GM12873 (cell line): ENCODE measurements around the gene GBA2.

ENCODE experiments used
- TF ChIP-seq, protein P1 (sequence below): IDR thresholded peaks from 2 replicates; pipeline ENCODE4 v1.5.1; 2012; ENCODE audit warnings: low read depth, mild to moderate bottlenecking, moderate library complexity, low read length, control low read depth; ENCODE audit not compliant: insufficient read depth; ENCODE audit errors: missing control alignments

Gene GBA2

GRCh38 chr9:35776018-35776417 lies 27.0 kb upstream of the GBA2 start:
- TF ChIP-seq, protein P1, sequence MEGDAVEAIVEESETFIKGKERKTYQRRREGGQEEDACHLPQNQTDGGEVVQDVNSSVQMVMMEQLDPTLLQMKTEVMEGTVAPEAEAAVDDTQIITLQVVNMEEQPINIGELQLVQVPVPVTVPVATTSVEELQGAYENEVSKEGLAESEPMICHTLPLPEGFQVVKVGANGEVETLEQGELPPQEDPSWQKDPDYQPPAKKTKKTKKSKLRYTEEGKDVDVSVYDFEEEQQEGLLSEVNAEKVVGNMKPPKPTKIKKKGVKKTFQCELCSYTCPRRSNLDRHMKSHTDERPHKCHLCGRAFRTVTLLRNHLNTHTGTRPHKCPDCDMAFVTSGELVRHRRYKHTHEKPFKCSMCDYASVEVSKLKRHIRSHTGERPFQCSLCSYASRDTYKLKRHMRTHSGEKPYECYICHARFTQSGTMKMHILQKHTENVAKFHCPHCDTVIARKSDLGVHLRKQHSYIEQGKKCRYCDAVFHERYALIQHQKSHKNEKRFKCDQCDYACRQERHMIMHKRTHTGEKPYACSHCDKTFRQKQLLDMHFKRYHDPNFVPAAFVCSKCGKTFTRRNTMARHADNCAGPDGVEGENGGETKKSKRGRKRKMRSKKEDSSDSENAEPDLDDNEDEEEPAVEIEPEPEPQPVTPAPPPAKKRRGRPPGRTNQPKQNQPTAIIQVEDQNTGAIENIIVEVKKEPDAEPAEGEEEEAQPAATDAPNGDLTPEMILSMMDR = no peak

DNA sequence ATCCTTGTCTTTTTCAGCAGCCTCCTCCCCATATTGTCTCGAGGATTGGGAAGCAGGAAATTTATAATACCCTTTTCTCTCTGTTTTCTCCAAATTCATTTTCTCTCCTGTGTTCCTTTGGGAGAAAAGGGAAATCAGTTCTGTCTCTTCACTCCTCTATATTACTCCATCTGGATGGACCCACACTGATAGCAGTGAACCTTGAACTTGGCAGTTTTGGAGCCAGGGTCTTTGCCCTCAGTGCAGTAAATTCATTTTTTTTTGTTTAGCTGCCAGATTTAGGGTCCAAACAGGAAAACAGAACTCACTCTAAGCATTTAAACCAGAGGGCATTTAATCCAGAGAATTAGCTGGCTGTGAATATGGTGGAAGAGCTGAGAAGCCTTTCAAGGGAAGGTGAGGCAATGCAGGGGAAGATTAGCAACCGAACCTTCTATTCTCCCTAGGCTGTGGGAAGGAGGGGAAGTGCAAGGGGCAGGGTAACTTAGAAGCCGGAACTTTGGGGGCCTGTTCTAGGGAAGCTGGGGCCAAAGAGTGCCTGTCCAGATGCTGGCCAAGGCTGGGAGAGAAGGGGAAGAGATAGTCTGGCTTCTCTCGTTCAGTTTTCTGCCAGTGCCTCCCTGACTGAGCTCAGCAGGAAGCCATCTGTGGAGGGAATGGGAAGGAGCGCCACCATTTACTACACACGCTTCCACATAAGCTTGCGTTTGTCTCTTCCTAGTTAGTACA lies 26.0 kb upstream of the GBA2 start:
- TF ChIP-seq, protein P1 = no peak

GRCh38 chr9:35771943-35772342 lies 22.9 kb upstream of the GBA2 start:
- TF ChIP-seq, protein P1 = no peak

GRCh38 chr9:35771534-35771933 lies 22.5 kb upstream of the GBA2 start:
- TF ChIP-seq, protein P1 = no peak

DNA sequence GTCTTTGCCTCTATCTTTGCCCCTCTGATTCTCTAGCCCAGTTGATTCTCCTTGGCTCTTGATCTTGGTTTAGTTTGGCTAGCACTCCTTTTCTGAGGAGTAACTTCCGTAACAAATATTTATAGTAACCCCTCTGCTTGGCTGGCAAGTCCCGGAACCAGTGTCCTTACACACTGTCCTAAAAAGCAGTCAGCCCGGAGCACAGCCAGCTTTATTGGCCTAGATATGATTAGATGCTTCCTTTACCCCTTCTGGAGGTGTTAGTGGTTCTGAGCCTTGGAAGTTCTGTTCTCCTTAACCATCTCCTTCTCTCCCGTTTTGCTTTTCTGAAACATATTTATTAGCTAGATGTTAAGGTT lies 22.0 kb upstream of the GBA2 start:
- TF ChIP-seq, protein P1 = no peak

- TF ChIP-seq, protein P1 = no peak
These were observed 20.7 kb upstream of the GBA2 start for GRCh38 chr9:35769763-35770162.

DNA sequence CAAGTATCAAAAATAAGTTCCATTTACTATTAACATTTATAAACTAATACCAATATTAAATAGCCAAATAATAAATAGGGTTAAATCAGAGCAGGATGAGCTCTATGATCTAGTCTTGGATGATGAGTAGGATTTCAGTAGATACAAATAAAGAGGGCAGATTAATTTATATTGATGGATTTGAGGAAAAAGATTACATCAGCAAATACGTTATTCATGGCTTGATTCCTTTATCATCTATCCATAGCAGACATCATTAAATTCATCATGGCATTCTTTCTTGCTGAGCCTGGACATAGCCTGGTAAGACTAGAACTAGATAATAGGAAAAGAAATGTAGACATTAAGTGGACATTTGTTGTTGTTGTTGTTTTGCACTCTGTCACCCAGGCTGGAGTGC lies 18.4 kb upstream of the GBA2 start:
- TF ChIP-seq, protein P1 = no peak
